Immature natural killer cell (primary cell): ENCODE results near the gene RFX1. TPM values are rescaled to one million over a fixed set of nuclear protein-coding genes. Genes with fewer than 3 reads are reported as not detected.

Experiments
- DNase-seq, 3 donors: peaks; one replicate each; pipeline ENCODE4 v3.0.0; 2022; ENCODE audit warnings: mixed read lengths in 1 of 3
- H3K27ac Mint-ChIP-seq, 6 donors: one replicate each; pipeline ENCODE4 v1.8.0; 2020; ENCODE audit warnings: mixed read lengths in 6 of 6, mild to moderate bottlenecking in 5 of 6, inconsistent platforms in 4 of 6, moderate library complexity in 3 of 6
- H3K27me3 Mint-ChIP-seq, 3 donors: one replicate each; pipeline ENCODE4 v1.8.0; 2020 to 2021; ENCODE audit warnings: low read depth in 3 of 3, mild to moderate bottlenecking in 3 of 3, mixed read lengths in 3 of 3, moderate library complexity in 3 of 3, inconsistent platforms in 1 of 3
- H3K36me3 Mint-ChIP-seq, 3 donors: one replicate each; pipeline ENCODE4 v1.8.0; 2020; ENCODE audit warnings: mixed read lengths in 3 of 3, inconsistent platforms in 2 of 3, mild to moderate bottlenecking in 2 of 3
- H3K4me1 Mint-ChIP-seq, 2 donors: one replicate each; pipeline ENCODE4 v1.8.0; 2020; ENCODE audit warnings: inconsistent platforms in 2 of 2, mild to moderate bottlenecking in 2 of 2, mixed read lengths in 2 of 2, moderate library complexity in 1 of 2
- H3K4me3 Mint-ChIP-seq, 5 donors: one replicate each; pipeline ENCODE4 v1.8.0; 2020; ENCODE audit warnings: mild to moderate bottlenecking in 5 of 5, mixed read lengths in 5 of 5, inconsistent platforms in 3 of 5, moderate library complexity in 3 of 5
- H3K9me3 Mint-ChIP-seq, 6 donors: one replicate each; pipeline ENCODE4 v1.8.0; 2020; ENCODE audit warnings: mild to moderate bottlenecking in 6 of 6, mixed read lengths in 6 of 6, inconsistent platforms in 4 of 6, moderate library complexity in 3 of 6
- polyA plus RNA-seq, 3 donors: library from polyadenylated mRNA; unstranded; fragments of 300-500 nt; fragmentation: Illumina TruSeq; gene quantifications; one replicate each; pipeline ENCODE4 v1.2.3, GENCODE V29; 2021

The RFX1 gene
- polyA plus RNA-seq, 3 donors from 2014 or later: 0.21 to 1.5 (median 0.66) TPM

GRCh38 chr19:13918726-13919411 lies 87.3 kb downstream of the RFX1 start:
- no peak for DNase-seq
- peaks cover 0 to 3% (median 0%) of the 10 kb centered on the region in 3 donors for H3K27me3 Mint-ChIP-seq
- H3K27ac Mint-ChIP-seq: no peak overlapping the region
- H3K4me3 Mint-ChIP-seq: no peak overlapping the region
- peaks cover 16 to 29% (median 17%) of the 10 kb centered on the region in 3 donors for H3K36me3 Mint-ChIP-seq
- H3K4me1 Mint-ChIP-seq: peaks cover 0 to 4% of the 10 kb centered on the region in 2 donors
- no peaks in the 10 kb centered on the region for H3K9me3 Mint-ChIP-seq

DNA sequence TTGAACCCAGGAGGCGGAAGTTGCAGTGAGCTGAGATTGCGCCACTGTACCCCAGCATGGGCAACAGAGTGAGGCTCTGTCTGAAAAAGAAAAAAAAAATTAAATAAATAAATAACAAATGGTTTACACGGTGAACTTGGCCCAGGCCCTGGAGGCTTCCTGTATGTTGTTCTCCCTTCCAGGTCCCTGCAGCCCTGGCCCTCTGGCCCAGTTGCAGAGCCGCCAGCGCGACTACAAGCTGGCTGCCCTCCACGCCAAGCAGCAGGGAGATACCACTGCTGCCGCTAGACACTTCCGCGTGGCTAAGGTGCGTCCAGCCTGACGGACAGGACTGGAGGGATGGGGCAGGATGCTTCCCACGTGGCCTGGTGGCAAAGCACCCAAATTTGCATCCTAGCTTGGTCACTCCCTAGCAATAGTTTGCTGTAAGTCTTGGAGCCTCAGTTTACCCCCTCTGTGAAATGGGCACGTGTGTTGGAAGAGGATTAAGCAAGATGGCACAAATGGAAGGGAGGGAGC lies 88.2 kb downstream of the RFX1 start:
- Mint-ChIP-seq H3K27ac (no peak overlapping the region), H3K4me3 (no peak overlapping the region), H3K4me1 (peaks cover 0 to 4% of the 10 kb centered on the region in 2 donors), H3K9me3 (no peaks in the 10 kb centered on the region), H3K36me3 (peaks cover 16 to 34% (median 17%) of the 10 kb centered on the region in 3 donors), H3K27me3 (peaks cover 0 to 3% (median 0%) of the 10 kb centered on the region in 3 donors)
- DNase-seq: no peak

DNA sequence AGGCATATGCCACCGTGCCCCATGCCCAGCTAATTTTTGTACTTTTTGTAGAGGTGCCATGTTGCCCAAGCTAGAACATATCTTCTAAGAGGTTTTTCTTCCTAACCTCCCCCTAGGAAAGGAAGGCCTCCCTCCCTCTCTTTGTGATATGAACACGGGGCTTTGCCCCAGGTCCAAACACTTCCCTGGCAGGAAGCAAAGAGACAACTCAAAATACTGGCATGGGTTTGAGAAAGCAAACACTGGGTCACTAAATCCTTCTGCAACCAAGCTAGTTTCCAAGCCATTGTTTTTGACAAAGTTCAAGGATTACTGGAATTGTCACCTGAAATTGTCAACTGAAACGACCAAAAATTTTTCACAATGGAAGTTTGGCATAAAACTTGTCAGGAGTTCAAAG lies 91.3 kb downstream of the RFX1 start:
- Mint-ChIP-seq H3K4me1 (no peaks in the 10 kb centered on the region), H3K4me3 (no peak overlapping the region), H3K36me3 (peaks cover 0 to 25% (median 7%) of the 10 kb centered on the region in 3 donors), H3K27me3 (peaks cover 0 to 3% (median 0%) of the 10 kb centered on the region in 3 donors), H3K27ac (no peak overlapping the region), H3K9me3 (no peaks in the 10 kb centered on the region)
- no peak for DNase-seq

GRCh38 chr19:13913352-13913751 lies 92.8 kb downstream of the RFX1 start:
- no peak for DNase-seq
- H3K36me3 Mint-ChIP-seq: peaks cover 0 to 27% (median 7%) of the 10 kb centered on the region in 3 donors
- peaks cover 0 to 3% (median 0%) of the 10 kb centered on the region in 3 donors for H3K27me3 Mint-ChIP-seq
- H3K27ac Mint-ChIP-seq: no peak overlapping the region
- H3K4me1 Mint-ChIP-seq: no peaks in the 10 kb centered on the region
- H3K4me3 Mint-ChIP-seq: no peak overlapping the region
- no peaks in the 10 kb centered on the region for H3K9me3 Mint-ChIP-seq

Other genes with a start within 250 kb of the RFX1 start
- gene MRI1, start 241.8 kb downstream of the RFX1 start, polyA plus RNA-seq: 10 to 100 TPM in 1 of 3 donors, 1 to 10 TPM in 1, not detected in 1; 6.5 to 16.9 TPM
- 100 to 1,000 TPM; 178 to 259 (median 185) TPM for gene C19orf53, start 231.9 kb downstream of the RFX1 start, polyA plus RNA-seq
- gene ZSWIM4, start 210.9 kb downstream of the RFX1 start, polyA plus RNA-seq: 1 to 10 TPM in 1 of 3 donors, under 1 TPM in 1, not detected in 1; 0.62 to 1.2 TPM
- not detected for gene NANOS3, start 129.2 kb downstream of the RFX1 start, polyA plus RNA-seq
- gene BRME1, start 100.2 kb downstream of the RFX1 start, polyA plus RNA-seq: 10 to 100 TPM in 1 of 3 donors, 1 to 10 TPM in 2; 2.7 to 12.2 (median 6.9) TPM
- gene CC2D1A, start 100.1 kb downstream of the RFX1 start, polyA plus RNA-seq: 10 to 100 TPM in 1 of 3 donors, 1 to 10 TPM in 2; 1.5 to 19.2 (median 5.8) TPM
- not detected for gene PODNL1, start 67.9 kb downstream of the RFX1 start, polyA plus RNA-seq
- 1 to 10 TPM; 2.4 to 9.4 (median 4.2) TPM for gene DCAF15, start 53.8 kb downstream of the RFX1 start, polyA plus RNA-seq
- gene RLN3, start 21.8 kb upstream of the RFX1 start, polyA plus RNA-seq: not detected
- 10 to 100 TPM; 58.6 to 86.4 (median 69.9) TPM for gene IL27RA, start 25.4 kb upstream of the RFX1 start, polyA plus RNA-seq
- not detected for gene PALM3, start 55.8 kb upstream of the RFX1 start, polyA plus RNA-seq
- 1 to 10 TPM in 2 of 3 donors, under 1 TPM in 1; 0.62 to 2.9 (median 2.1) TPM for gene MISP3, start 66.5 kb upstream of the RFX1 start, polyA plus RNA-seq
- gene C19orf67, start 79.5 kb upstream of the RFX1 start, polyA plus RNA-seq: not detected
- gene SAMD1, start 84.4 kb upstream of the RFX1 start, polyA plus RNA-seq: 1 to 10 TPM in 2 of 3 donors, not detected in 1; 1.6 to 3.1 TPM
- gene PRKACA, start 111.4 kb upstream of the RFX1 start, polyA plus RNA-seq: 1 to 10 TPM in 2 of 3 donors, under 1 TPM in 1; 0.64 to 1.7 (median 1.4) TPM
- 10 to 100 TPM in 1 of 3 donors, 1 to 10 TPM in 2; 7.0 to 11.8 (median 9.7) TPM for gene ASF1B, start 130.3 kb upstream of the RFX1 start, polyA plus RNA-seq
- 1 to 10 TPM in 1 of 3 donors, under 1 TPM in 2; 0.52 to 2.1 (median 0.53) TPM for gene ADGRL1, start 199.8 kb upstream of the RFX1 start, polyA plus RNA-seq